ENCODE measurements around the gene SLIT3.

Gene SLIT3

DNA sequence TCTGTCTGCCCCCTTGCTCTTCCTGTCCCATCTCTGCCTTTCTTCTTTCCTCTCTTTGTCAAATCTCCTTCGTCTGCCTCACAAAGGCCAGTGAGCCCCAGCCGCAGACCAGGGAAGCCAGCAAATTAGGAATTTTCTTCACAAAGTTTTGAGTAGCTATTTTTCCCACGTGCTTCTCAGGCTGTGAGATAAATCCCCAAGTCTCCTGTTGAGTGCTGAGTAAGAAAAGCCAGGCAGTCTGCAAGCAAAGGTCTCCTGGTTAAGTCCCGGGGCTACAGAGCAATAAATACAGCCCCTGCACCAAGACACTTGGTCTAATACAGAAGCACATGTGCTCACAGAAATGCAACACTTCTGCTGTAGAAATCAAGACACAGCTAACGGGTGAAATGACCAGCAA is 284.9 kb downstream of the SLIT3 start:
- DNase-seq = no peak

DNA sequence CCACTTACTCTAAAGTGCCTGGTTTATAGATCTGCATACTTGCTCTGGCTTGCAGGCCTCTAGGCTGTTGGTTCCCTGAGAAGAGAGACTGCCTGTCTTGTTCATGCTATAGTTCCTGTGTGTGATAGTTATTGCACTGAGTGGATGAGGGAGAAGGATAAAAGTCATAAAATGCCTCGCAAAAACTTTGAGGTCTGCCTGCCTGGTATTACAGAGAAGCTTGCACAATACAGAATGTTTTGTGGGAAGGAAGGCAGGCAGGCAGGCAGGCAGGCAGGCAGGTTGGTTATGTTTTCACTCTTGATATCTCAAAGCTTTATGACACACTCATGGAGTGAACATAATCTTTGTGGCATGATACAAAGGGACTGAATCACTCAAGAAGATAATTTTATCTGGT is 287.1 kb downstream of the SLIT3 start:
- DNase-seq = no peak

DNA sequence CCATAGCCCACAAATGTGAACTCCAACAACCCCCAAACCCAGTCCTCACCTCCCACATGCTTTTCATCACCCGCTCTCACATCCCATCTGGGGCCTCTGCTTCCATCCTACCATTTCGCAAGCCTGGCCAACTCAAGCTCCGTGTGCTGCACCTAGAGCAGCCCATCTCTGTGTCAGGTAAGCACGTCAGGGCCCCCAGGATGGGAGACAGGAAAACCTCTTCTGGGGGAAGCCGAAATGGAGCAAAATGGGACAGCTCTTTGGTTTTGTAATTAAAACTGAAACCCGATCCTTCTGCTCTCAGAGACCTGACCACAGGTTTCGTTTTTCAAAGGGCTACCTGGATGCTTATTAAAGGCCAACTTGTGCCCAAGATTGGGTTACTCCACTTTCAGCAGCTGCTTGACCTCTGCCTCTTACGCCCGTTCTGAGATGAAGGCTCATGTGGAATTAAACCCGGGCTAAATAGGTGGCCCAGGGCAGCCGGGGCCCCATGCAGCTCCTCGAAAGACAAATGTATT is 287.7 kb downstream of the SLIT3 start:
- DNase-seq = no peak

DNA sequence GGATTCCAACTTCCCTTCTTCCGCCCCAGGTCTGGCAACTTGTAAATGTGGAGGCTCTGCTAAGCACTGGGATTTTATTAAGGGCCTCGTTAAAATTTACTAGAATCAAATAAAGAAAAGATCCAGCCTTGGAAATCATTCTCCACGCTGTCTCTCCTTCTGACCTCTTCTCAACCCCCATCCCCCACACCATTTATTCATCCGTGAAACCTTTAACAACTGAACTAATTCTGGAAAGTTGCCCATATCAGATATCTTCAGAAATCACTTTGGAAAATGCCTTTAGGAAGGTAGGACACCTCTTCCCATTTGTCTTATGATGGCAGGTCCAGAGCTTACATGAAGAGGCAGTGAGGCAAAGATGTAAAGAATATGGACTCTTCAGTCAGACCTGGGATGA is 288.5 kb downstream of the SLIT3 start:
- no peak for DNase-seq

DNA sequence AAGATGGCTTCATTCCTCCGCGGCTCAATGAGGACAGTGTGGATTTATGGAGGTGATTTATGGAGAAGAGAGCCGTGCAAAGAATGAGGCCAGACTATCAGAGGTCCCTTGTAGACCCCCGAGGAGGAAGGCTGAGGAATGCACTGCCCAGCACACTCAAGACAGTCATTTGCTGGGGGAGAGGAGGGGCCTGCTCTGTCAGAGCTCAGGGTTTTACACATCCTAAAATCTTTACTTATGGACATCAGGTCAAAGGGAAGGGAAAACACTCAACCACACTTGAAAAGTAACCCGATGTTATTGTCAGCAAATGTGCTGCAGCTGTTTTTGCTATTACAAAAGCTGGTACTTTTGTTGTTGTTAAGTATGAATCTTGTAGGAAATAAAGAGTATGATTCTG is 289.5 kb downstream of the SLIT3 start:
- DNase-seq = no peak

DNA sequence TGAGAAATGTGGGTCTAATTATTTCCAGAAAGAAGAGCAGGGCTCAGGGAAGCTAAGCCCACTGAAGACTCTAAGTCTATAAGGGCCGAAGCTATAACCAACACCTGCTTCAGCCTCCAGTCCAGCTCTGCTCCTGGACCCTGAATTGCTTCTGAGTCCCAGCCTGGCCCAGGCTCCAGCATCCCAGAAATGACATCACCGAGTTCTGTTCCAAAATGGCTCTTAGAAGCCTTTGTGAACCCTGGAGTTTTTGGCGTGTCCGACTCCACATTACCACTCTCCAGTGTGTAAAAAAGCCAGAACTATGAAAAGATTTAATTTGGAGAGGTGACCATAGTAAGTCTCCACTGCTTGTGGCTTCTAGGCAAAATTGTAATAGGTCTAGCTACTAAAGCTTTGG is 289.9 kb downstream of the SLIT3 start:
- no peak for DNase-seq

DNA sequence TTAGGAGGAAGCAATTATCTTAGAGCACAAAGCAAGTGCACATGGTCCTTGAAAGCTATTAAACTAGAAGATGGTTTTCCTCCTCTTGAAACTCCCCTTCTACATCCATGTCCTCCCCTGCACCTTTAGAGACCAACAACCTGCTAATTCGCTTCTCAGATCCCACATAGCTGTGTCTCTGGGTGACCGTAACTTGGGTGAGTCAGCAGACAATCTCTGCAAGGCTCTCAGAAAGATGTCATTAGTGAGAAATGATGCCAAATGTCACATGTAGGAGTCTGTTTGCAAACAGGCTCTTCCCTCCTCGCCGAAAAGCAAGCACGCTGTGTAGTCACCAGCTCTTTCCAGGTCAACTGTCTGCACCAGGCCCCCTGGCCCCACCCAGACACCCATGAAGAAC is 291.8 kb downstream of the SLIT3 start:
- no peak for DNase-seq

DNA sequence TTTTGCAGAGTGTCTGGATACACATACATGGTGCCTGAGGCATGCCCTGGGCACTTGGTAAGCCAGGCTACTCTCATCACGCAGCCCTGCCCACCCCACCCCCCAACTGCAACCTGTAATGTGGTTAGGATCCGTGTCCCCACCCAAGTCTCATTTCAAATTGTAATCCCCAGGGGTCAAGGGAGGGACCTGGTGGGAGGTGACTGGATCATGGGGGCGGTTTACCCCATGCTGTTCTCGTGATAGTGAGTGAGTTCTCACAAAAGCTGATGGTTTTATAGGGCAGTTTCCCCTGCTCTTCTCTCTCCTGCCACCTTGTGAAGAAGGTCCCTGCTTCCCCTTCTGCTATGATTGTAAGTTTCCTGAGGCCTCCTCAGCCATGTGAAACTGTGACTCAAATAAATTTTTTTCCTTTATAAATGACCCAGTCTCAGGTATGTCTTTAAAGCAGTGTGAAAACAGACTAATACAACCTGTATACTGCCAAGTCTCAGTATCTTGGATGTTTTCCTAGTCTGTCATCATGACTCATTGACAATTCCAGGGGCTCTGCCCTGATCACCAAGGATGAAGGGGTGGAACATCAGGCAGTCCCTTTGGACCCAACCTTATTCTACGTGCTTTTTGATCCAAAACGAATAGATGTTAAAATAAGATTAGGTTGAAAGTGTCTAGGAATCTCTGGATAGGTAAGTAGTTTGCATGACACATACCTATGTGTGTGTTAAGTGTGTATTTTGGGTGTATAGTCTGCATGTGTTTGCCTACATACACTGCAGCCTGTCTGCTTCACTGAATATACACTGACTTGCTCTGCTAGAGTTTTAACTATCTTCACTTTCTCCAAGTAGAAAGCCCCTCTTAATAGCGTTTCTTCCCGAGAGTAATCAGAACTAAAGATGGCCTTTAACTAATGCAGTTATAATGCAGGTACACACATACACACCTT is 293.8 kb downstream of the SLIT3 start:
- DNase-seq = no peak

DNA sequence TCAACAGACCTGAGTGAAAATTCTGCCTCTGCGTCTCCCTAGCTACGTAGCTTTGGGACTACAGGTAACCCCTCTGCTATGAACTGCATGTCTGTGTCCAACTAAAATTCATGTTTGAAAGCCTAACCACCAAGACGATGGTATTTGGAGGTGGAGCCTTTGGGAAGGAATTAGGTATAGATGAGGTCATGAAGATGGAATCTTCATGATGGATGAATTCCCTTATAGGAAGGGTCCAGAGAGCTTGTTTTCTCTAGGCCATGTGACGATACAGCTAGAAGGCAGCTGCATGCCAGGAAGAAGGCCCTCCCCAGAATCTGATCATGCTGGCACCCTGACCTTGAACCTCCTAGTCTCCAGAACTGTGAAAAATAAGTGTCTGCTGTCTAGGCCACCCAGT is 296.4 kb downstream of the SLIT3 start:
- no peak for DNase-seq

DNA sequence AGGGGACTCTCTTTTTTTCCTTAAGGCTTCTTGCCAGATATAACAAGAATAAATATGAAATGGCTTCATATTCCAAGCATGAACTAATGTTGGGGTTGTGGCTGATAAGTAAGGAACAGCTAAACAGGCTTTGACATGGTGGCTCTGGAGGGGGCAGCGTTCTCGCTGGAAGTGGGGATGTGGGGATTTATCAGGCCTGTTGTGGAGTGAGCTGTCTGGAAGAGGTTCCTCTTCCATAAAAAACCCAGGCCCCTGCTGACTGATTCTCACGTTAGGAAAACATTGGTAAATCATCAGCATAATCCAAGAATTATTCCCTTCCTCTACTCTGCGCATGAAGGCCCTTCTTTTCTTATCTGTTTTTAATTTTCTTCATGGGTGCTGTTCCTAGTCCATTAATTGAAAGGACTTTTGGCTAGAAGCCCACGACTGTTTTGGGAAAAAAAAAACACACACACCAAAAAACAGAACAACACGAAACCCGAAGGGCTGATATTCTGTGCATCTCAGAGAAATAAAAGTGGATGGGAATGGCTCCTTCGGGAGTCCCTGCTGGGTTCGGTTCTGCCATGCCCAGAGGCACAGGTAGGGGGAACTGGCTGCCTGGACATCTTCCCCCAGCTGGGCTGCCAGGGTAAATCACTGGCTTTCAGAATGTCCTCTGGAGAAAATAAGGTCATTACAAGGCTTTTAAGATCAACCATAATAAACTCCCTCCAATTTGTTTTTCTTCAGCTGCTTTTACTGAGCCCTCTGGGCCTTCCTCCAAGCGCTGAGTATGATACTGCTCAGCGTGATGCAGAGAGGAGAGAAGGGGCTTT is 297.0 kb downstream of the SLIT3 start:
- DNase-seq = no peak

DNA sequence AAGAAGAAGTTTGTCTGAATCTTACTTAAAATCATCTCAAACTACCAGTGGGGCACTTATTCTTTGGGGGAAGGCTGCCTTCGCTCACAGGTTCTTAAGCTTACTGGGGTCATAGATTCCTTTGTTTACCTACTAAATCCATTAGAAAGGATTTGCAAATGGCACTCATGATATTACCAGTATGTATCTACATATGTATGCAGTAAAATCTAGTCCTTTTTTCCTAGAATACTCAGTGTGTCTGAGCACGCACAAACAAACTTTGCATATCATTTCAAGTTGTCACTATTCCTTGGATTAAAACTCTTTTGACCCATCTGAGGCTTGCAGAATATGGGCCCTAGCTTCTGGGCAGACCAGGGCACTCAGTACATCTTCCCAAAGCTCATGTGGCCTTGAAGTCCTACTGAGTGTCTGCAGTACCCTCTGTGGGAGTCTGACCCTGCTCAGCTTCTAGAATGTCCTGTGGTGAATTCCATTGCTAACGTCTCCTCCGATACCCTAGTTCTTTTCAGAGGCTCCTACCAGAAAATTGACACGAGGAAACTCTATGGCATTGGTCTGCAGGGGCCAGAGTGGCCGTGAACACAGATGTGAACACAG is 297.9 kb downstream of the SLIT3 start:
- DNase-seq = no peak

DNA sequence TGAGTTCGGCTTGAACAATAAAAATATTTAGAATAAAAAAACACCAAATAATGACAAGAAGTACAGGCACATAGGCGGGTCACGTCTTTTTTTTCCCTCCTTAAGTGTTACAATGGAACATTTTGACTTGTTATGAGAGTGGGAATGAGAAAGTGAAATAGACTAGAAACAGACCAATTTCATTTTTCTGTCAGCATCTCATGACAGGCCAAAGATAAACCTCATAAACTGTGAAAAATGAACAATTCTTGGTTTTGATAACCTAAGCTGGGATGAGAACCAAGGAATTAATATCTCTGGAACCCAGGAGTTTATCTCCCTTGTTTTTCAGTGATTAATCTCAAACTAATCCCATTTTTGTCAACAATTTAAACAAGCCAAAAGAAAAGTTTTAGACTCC is 299.5 kb downstream of the SLIT3 start:
- no peak for DNase-seq

DNA sequence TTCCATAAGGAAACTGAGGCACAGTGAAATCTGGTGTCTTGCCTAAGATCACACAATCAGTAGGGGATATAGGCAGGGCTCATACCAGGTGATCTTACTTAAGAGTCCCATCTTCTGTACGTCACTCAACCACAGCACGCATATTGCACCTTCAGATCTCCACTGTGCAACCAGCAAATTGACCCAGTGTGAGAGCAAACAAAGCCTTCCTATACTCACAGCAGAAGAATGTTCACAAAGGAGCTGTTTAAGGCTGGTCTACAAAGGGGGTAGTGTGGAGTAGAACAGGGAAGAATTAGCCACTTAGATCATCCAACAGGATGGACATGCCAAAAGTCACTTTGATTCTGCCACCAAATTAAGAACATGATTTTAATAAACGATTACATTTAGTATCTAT is 305.9 kb downstream of the SLIT3 start:
- DNase-seq = no peak

DNA sequence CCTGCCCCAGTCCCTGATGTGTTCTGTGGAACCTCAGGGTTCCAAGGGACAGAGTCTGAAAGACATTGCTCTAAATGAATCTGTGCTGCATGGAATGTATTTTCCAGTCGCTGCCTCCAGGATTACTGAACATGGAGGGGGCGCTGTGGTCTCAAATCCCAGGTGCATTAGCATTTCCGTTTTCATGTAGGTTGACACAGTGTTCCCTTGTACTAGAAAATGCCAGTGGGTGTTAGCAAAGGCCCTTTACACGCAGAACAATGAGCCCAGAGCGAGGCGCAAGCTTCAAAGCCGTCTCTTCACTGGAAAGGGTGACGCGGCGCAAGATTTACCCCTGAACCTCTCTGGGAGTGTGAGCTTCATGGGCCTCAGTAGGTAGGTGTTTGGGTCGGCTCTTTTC is 308.3 kb downstream of the SLIT3 start:
- DNase-seq = no peak

DNA sequence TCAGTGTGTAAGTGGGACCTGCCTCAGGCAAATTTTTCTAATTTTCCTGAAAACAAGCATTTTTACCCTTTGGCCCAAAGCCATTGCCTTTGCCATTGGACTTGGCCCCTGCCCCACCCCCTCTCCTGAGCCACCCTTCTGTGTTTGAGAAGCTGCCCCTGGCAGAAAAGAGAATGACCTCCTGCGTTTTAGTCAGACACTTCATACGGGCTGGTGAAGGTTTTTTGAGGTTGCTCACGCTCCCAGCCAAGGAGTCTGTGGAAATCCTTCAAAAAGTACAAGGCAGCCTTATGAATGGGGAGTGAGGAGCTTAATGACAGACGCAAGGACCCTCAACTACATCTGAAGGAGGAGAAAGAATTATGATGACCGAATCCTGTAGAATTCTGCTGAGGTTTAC is 308.9 kb downstream of the SLIT3 start:
- no peak for DNase-seq

DNA sequence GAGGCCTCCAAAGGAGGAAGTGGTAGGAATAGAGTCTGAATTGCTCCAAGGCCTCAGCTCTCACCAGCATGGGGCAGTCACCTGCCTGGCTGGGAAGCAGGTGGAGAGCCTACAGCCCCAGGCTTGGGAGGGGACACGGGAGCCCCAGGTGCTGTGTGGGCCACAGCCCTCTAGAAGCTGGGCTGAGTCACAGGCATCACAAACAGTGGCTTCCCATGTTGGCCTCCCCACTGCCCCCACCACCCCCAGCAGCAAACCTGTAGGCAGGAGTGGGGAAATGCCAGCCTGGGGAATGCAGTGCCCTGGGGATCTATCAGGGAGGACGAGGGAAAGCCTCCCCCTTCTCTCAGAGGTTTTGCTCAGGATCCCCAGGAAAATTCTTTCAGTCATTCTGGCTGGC is 309.6 kb downstream of the SLIT3 start:
- DNase-seq = no peak

DNA sequence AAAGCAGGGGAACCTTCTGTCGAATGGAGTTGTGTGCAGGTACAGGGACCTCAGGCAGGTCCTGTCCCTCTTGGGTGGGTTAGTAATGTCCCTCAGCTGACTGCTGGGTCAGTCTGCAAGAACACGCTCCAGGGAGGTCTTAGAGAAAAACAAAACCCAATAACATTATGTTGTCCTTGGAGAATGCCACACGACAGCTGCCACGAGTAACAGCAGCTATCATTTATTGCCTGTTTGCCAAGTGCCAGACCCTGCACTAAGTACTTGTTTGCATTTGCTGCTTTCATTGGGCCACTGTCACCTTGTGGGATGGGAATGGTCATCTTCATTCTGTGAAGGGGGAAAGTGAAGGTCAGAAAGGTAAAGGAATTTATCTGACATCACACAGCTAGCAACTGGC is 310.3 kb downstream of the SLIT3 start:
- DNase-seq = no peak

DNA sequence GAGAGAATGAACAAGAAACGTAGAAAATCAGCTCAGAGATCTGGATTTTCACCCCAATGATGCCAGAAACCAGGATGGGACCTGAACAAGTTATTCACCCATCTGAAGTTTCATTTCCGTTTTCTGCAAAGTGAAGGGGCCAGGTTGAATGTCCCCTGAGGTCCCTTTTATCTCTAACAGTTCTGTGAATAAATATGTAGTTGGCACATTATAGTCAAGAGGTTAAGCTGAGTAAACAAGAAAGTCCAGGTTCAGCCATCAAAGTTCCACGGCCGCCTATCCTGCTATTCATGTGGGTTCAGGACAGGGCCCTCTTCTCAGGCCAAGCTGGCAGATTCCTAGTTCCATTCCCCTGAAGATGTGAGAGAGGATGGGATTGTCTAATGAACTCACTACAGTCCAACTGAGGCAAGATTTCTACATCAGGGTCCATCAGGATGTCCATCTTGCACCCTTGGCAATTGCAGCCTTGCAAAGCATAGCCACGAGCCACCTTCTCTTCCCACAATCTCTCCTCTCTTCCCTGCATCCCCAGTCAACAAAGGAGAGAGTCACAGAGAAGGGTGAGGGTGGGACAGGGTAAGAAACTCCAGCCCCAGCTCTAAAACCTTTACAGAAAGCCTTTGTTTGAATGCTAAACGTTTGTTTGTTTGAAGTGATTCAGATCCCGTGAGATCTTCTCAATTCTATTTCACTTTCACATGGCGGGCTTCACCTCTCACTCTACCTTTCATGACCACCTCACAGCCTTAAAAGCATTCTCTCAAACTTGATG is 311.0 kb downstream of the SLIT3 start:
- DNase-seq = no peak

DNA sequence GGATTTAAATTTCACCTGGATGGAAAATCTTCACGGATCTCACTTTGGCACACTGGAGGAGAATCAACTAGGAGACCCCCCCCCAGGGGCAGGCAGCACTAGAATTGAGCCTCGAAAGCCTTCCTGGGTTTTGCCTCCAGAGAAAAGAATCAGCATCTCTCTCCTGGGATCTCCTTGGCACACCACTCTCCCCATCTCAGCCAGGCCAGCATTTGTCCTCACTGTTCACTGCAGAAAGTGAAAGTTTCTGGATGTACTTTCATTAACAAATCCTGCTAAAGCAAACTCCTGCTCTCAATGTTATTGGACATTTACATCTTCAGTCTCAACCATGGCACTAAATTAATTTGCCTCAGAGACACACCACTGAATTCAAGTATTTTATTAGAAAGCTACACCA is 312.2 kb downstream of the SLIT3 start:
- DNase-seq = no peak

DNA sequence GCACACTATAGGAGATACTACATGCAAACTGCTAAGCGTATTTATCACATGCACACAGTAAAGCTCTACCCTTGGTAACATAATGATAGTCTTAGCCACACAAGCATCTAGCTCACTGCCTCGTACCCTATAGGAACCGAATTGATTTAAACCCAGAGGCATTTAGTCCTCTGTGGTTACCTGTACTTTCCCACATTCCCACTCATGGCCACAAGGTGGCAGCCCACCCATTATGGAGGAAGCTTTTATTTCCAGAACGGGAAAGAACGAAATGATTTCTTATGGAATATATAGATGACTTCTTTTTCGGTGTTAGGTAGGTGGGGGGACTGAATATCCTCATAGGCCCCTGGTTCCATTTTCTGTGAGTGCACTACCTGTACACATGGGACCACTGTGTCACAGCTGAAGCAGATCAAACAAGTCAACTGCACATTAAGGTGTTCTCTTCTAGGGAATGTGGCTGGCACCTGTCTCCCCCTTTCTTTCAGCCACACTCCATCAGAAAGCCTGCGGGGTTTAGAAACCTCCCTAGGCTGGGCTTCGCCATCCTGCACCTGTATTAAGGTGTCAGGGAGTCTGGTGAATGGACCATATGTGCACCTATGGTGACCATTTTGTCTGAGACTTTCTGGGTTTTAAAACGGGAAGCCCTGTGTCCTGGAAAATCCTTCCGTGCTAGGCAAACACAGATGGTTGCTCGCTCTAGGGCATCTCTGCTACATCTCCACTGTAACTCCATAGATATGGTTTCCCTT is 313.2 kb downstream of the SLIT3 start:
- peak; percentile 28 for DNase-seq

DNA sequence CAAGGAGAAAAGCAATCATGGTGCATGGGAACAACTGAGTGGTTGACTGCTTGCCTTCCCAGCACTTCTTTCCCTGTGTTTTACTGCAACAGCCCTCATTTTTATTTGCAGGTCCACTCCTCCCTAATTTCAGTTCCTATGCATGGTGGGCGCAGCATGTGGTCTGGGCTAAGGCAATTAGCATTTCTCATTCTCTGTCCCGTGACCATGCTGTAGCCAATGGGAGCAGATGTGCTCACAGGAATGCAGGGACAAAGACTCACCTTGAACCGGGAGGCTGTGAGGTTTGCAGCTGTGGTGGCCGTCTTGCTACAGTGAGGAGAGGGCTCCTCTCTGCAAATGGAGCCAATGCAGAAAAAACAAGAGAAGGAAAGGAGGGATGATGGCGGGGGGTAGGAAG is 315.5 kb downstream of the SLIT3 start:
- no peak for DNase-seq

DNA sequence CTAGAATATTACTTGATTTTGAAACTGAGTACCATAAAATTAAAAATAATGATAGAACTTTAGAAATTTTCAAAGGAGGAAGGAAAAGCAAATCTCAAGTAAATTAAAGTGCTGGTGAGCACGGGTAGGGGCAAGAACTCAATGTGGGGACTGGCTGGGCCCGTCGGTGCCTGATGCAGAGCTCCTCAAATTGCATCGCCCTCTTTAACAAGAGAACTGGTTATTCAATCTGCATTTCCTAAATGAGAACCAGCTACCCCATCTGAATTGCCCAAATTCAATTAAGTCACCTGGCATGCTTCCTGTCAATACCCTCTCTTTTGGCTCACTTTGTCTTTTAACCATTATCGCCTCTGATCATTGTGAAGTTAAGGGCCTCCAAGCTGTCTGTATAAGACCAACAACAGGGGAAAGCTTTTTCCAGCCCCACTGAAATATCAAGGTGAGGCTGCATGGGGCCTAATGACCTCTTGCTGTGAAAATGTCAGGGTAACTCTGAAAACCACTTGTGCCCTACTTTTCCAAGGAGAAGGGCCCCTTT is 316.7 kb downstream of the SLIT3 start:
- no peak for DNase-seq

All from activated gamma-delta T cell treated with Interleukin-2 at 50 U/mL for 16 hours (primary cell).